DND-41 (cell line): ENCODE measurements around the gene ZNRF4.

Experiments used
- ATAC-seq: fragments of 200-7000 bp; cut with Tn5 transposase; 3 replicates; pipeline ENCODE4 v1.9.1; 2021; ENCODE audit warnings: low read depth; ENCODE audit not compliant: insufficient read depth
- DNase-seq: peaks from one replicate; pipeline ENCODE4 v3.0.0-alpha.2; 2020
- H2AFZ ChIP-seq: 2 replicates; pipeline ENCODE4 v1.6.0; 2012; ENCODE audit warnings: low read depth, low read length
- H3K27ac ChIP-seq: 2 replicates; pipeline ENCODE4 v1.5.1; 2012; ENCODE audit warnings: low read length, inconsistent platforms
- H3K27me3 ChIP-seq: fragments of 200-600 bp; sonication (generic); 2 replicates; pipeline ENCODE4 v1.6.0; 2012; ENCODE audit warnings: low read length, mild to moderate bottlenecking, inconsistent platforms; ENCODE audit not compliant: insufficient read depth, poor library complexity
- H3K36me3 ChIP-seq: 2 replicates; pipeline ENCODE4 v1.5.1; 2012; ENCODE audit warnings: low read length, inconsistent platforms; ENCODE audit not compliant: insufficient read depth
- H3K4me1 ChIP-seq: 2 replicates; pipeline ENCODE4 v1.5.1; 2012; ENCODE audit warnings: mild to moderate bottlenecking, low read length; ENCODE audit not compliant: insufficient read depth
- H3K4me2 ChIP-seq: 2 replicates; pipeline ENCODE4 v1.6.0; 2012; ENCODE audit warnings: mild to moderate bottlenecking, moderate library complexity, low read length, inconsistent platforms; ENCODE audit not compliant: insufficient read depth
- H3K4me3 ChIP-seq, 2 experiments: fragments of 200-600 bp in 1 of 2; shearing (Covaris generic) in 1 of 2; 2 replicates each; pipeline ENCODE4 v1.5.1; 2012 to 2016; ENCODE audit warnings: inconsistent platforms in 2 of 2, low read length in 2 of 2, mild to moderate bottlenecking in 2 of 2, low read depth in 1 of 2, moderate library complexity in 1 of 2
- H3K79me2 ChIP-seq: 2 replicates; pipeline ENCODE4 v1.6.0; 2012; ENCODE audit warnings: low read length, inconsistent platforms; ENCODE audit not compliant: insufficient read depth
- H3K9ac ChIP-seq: 2 replicates; pipeline ENCODE4 v1.6.0; 2012; ENCODE audit warnings: low read depth, mild to moderate bottlenecking, inconsistent platforms, low read length, moderate library complexity
- H3K9me3 ChIP-seq: 2 replicates; pipeline ENCODE4 v1.5.1; 2012; ENCODE audit warnings: low read length, moderate library complexity, mild to moderate bottlenecking, inconsistent platforms; ENCODE audit not compliant: insufficient read depth, severe bottlenecking
- H4K20me1 ChIP-seq: 2 replicates; pipeline ENCODE4 v1.6.0; 2012; ENCODE audit warnings: low read length; ENCODE audit not compliant: insufficient read depth
- EZH2 ChIP-seq: IDR thresholded peaks from 3 replicates; pipeline ENCODE4 v1.6.1; 2012; ENCODE audit warnings: borderline replicate concordance, low read depth, mild to moderate bottlenecking, moderate library complexity, low read length, inconsistent platforms; ENCODE audit not compliant: severe bottlenecking
- TF ChIP-seq, protein P1 (sequence below): IDR thresholded peaks from 2 replicates; pipeline ENCODE4 v1.5.1; 2012; ENCODE audit warnings: borderline replicate concordance, low read length, moderate library complexity, mild to moderate bottlenecking; ENCODE audit not compliant: poor library complexity, severe bottlenecking; ENCODE audit errors: extremely low read depth

The ZNRF4 gene

DNA sequence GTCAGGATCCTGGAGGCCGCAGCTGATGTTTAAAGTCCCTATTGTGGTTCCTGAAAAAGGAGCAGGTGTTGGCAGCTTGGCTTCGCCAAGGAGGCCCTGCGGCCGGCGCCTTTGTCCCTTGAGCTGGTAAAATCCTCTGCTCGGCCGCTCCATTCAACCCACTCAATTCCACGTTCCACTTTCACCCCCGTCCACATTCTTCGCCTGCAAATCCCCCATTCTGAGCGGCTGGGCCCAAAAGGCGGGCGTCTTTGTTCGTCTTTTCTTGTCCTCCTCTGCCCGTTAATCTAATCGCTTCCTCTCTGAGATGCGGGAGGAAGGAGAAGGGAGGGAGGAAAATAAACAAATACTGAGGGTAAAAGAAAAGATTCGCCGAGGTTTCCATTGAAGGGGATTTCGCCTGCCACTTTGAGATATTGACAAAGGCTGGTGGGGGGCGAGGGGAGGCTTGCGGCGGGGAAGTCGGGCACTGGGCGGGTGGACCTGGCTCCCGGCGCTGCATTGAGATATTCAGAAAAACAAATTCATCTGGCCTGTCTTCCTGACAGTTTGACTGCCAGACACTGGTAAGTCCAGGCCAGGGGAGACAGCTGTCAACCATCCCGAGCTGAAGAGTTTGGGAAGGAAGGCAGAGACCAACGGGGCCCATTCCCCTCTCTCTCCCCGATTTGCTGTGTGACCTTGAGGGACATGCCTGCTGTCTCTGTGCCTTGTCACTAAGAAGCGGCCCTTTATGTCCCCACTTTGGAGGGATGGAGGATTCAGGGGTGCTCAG lies 37.6 kb downstream of the ZNRF4 start:
- no peak for ATAC-seq
- Histone ChIP-seq H3K9me3 (no peaks in the 10 kb centered on the region), H4K20me1 (no peaks in the 10 kb centered on the region), H3K4me2 (no peak overlapping the region), H3K36me3 (no peaks in the 10 kb centered on the region), H2AFZ (no peak overlapping the region), H3K27ac (no peak overlapping the region), H3K4me3 (no peak overlapping the region), H3K4me1 (no peaks in the 10 kb centered on the region), H3K27me3 (peaks cover 12% of the 10 kb centered on the region), H3K79me2 (no peaks in the 10 kb centered on the region), H3K9ac (no peak overlapping the region)
- DNase-seq: no peak
- TF ChIP-seq, protein P1, sequence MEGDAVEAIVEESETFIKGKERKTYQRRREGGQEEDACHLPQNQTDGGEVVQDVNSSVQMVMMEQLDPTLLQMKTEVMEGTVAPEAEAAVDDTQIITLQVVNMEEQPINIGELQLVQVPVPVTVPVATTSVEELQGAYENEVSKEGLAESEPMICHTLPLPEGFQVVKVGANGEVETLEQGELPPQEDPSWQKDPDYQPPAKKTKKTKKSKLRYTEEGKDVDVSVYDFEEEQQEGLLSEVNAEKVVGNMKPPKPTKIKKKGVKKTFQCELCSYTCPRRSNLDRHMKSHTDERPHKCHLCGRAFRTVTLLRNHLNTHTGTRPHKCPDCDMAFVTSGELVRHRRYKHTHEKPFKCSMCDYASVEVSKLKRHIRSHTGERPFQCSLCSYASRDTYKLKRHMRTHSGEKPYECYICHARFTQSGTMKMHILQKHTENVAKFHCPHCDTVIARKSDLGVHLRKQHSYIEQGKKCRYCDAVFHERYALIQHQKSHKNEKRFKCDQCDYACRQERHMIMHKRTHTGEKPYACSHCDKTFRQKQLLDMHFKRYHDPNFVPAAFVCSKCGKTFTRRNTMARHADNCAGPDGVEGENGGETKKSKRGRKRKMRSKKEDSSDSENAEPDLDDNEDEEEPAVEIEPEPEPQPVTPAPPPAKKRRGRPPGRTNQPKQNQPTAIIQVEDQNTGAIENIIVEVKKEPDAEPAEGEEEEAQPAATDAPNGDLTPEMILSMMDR: no peak
- TF ChIP-seq EZH2: no peak

DNA sequence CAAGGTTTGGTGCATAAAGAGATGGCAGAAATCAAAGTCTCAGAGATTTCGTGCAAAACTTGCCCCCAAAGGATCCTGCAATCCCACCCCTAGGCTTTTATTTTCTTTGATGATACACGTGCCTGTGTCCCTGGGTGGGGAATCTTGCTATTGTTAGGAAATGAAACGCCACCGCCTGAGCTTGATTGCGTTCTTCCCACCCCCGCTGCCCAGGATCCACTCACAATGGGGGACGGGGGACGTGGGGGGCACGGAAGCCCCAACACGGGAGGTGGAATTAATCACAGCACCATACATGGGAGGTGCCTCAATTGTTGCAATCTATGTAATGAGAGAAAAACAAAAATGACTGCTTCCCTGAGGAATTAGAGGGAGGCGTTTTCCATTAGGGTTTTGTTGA lies 39.6 kb downstream of the ZNRF4 start:
- Histone ChIP-seq H3K4me3 (no peak overlapping the region), H3K36me3 (no peaks in the 10 kb centered on the region), H3K4me2 (no peak overlapping the region), H4K20me1 (no peaks in the 10 kb centered on the region), H3K27ac (no peak overlapping the region), H2AFZ (no peak overlapping the region), H3K4me1 (no peaks in the 10 kb centered on the region), H3K27me3 (peaks cover 12% of the 10 kb centered on the region), H3K9ac (no peak overlapping the region), H3K79me2 (no peaks in the 10 kb centered on the region), H3K9me3 (no peaks in the 10 kb centered on the region)
- DNase-seq (no peak), ATAC-seq (no peak)
- TF ChIP-seq EZH2: no peak
- TF ChIP-seq, protein P1: no peak

DNA sequence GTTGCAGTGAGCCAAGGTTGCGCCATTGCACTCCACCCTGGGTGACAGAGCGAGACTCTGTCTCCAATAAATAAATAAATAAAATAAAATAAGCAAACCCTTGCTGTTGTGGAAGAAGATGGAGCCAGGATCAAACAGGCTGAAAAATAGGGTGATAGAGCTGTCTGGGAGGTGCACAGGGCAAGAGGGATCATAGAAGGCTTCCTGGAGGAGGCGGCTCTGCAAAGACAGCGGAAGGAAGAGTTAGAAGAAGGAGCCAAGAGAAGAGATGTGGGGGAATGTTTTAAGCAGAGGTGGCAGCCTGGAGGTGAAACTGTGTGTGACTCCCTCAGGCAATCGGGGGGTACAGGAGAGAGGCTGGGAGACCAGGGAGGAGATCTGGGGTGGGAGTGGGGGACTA lies 40.6 kb downstream of the ZNRF4 start:
- Histone ChIP-seq H3K27me3 (peaks cover 12% of the 10 kb centered on the region), H3K4me1 (no peaks in the 10 kb centered on the region), H3K36me3 (no peaks in the 10 kb centered on the region), H3K4me3 (no peak overlapping the region), H3K4me2 (no peak overlapping the region), H4K20me1 (no peaks in the 10 kb centered on the region), H3K9ac (no peak overlapping the region), H3K9me3 (no peaks in the 10 kb centered on the region), H3K27ac (no peak overlapping the region), H2AFZ (no peak overlapping the region), H3K79me2 (no peaks in the 10 kb centered on the region)
- DNase-seq (no peak), ATAC-seq (no peak)
- TF ChIP-seq, protein P1: no peak
- TF ChIP-seq EZH2: no peak
